ENCODE data around the gene POR.

DNA sequence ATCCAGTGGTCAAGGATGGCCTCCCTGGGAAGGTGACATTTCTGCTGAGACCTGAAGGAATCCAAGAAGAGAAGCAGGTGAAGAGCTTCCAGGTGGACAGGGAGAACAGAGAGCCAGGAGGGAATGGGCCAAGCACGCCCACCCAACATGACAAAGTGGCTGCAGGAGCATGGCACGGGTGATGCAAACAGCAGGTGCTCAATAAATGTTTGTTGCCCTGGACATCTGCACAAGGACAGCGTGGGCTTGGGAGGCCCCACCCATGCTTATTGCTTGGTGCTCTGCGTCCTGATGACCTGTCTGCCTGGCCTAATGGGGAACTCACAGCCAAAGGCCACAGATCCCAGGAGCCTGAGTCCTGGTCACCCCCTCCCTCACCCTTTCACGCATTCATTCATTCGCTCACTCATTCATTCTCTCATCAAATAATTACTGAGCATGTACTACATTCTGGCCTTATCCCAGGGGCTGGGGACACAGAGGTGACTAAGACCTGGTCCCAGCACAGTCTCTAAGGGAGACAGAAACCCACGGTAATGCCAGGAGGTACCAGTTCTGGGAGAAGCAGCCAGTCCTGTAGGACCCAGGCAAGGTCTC is 23.0 kb upstream of the POR start:
- TF ChIP-seq, protein P1, sequence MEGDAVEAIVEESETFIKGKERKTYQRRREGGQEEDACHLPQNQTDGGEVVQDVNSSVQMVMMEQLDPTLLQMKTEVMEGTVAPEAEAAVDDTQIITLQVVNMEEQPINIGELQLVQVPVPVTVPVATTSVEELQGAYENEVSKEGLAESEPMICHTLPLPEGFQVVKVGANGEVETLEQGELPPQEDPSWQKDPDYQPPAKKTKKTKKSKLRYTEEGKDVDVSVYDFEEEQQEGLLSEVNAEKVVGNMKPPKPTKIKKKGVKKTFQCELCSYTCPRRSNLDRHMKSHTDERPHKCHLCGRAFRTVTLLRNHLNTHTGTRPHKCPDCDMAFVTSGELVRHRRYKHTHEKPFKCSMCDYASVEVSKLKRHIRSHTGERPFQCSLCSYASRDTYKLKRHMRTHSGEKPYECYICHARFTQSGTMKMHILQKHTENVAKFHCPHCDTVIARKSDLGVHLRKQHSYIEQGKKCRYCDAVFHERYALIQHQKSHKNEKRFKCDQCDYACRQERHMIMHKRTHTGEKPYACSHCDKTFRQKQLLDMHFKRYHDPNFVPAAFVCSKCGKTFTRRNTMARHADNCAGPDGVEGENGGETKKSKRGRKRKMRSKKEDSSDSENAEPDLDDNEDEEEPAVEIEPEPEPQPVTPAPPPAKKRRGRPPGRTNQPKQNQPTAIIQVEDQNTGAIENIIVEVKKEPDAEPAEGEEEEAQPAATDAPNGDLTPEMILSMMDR (IDR thresholded peaks at IDR 0.05; ENCODE audit: poor library complexity), result no peak
- no peak for TF ChIP-seq EZH2phosphoT487 (IDR thresholded peaks at IDR 0.05; ENCODE audit: low read depth, severe bottlenecking, unreplicated experiment)
- no peak for TF ChIP-seq EZH2 (IDR thresholded peaks at IDR 0.05; ENCODE audit: borderline replicate concordance)
